GM23338 (cell line): ENCODE measurements around the gene GAREM2. TPM values are rescaled to one million over a fixed set of nuclear protein-coding genes. Genes with fewer than 3 reads are reported as not detected.

Experiments used
- ATAC-seq: fragments of 200-7000 bp; cut with Tn5 transposase; 3 replicates; pipeline ENCODE4 v1.9.1; 2020
- DNase-seq: peaks from one replicate; pipeline ENCODE4 v3.0.0-alpha.2; 2015; ENCODE audit warnings: low spot score
- H2AFZ ChIP-seq: fragments of 200-600 bp; sonication (generic); 2 replicates; pipeline ENCODE4 v1.8.0; 2016; ENCODE audit warnings: antibody characterized with exemption, mild to moderate bottlenecking, moderate library complexity
- H3F3A ChIP-seq: fragments of 200-600 bp; sonication (generic); replicated peaks from 2 replicates; pipeline ENCODE4 v1.8.0; 2017; ENCODE audit warnings: antibody characterized with exemption, mixed run types, low read depth
- H3K27ac ChIP-seq: fragments of 200-600 bp; sonication (generic); 2 replicates; pipeline ENCODE4 v1.6.1; 2016; ENCODE audit warnings: low read depth
- H3K27me3 ChIP-seq: fragments of 200-600 bp; sonication (generic); 2 replicates; pipeline ENCODE4 v1.8.0; 2016; ENCODE audit warnings: mild to moderate bottlenecking, mixed run types, moderate library complexity; ENCODE audit not compliant: insufficient read depth
- H3K36me3 ChIP-seq: fragments of 200-600 bp; sonication (generic); 2 replicates; pipeline ENCODE4 v1.8.0; 2016; ENCODE audit warnings: mild to moderate bottlenecking; ENCODE audit not compliant: insufficient read depth
- H3K4me1 ChIP-seq: fragments of 200-600 bp; sonication (generic); 2 replicates; pipeline ENCODE4 v1.8.0; 2016; ENCODE audit warnings: mild to moderate bottlenecking, moderate library complexity; ENCODE audit not compliant: insufficient read depth
- H3K4me2 ChIP-seq: fragments of 200-600 bp; sonication (generic); 2 replicates; pipeline ENCODE4 v1.7.1; 2017; ENCODE audit warnings: mixed run types
- H3K4me3 ChIP-seq: fragments of 200-600 bp; sonication (generic); 2 replicates; pipeline ENCODE4 v1.6.1; 2016; ENCODE audit warnings: mixed run types
- H3K79me2 ChIP-seq: fragments of 200-600 bp; sonication (generic); replicated peaks from 2 replicates; pipeline ENCODE4 v1.8.0; 2017; ENCODE audit warnings: mild to moderate bottlenecking; ENCODE audit not compliant: insufficient read depth
- H3K9me2 ChIP-seq: fragments of 200-600 bp; sonication (generic); 2 replicates; pipeline ENCODE4 v1.8.0; 2017; ENCODE audit not compliant: insufficient read depth
- H4K20me1 ChIP-seq: fragments of 200-600 bp; sonication (generic); replicated peaks from 2 replicates; pipeline ENCODE4 v1.8.0; 2017; ENCODE audit warnings: mild to moderate bottlenecking; ENCODE audit not compliant: insufficient read depth
- H3K27ac Mint-ChIP-seq: 2 replicates; pipeline ENCODE4 v1.8.0; 2020; ENCODE audit warnings: inconsistent platforms, mild to moderate bottlenecking, moderate library complexity, mixed read lengths
- H3K27me3 Mint-ChIP-seq: 3 replicates; pipeline ENCODE4 v1.8.0; 2022; ENCODE audit warnings: low read depth, mild to moderate bottlenecking, moderate library complexity, mixed read lengths, inconsistent platforms; ENCODE audit not compliant: insufficient read depth, poor library complexity
- H3K36me3 Mint-ChIP-seq: 3 replicates; pipeline ENCODE4 v1.8.0; 2021; ENCODE audit warnings: low read depth, mild to moderate bottlenecking, inconsistent platforms, moderate library complexity, mixed read lengths
- H3K4me1 Mint-ChIP-seq: 3 replicates; pipeline ENCODE4 v1.8.0; 2020; ENCODE audit warnings: mild to moderate bottlenecking, inconsistent platforms, mixed read lengths
- H3K4me3 Mint-ChIP-seq: 3 replicates; pipeline ENCODE4 v1.8.0; 2021; ENCODE audit warnings: moderate library complexity, mild to moderate bottlenecking, inconsistent platforms, mixed read lengths
- H3K9me3 Mint-ChIP-seq: 3 replicates; pipeline ENCODE4 v1.8.0; 2020; ENCODE audit warnings: moderate library complexity, mild to moderate bottlenecking, inconsistent platforms, mixed read lengths
- CREB1 ChIP-seq: fragments of 250-450 bp; sonication (Bioruptor Pico); IDR thresholded peaks from 2 replicates; pipeline ENCODE4 v1.5.0; 2020; ENCODE audit warnings: low read depth, mild to moderate bottlenecking, moderate library complexity
- EZH2 ChIP-seq: fragments of 200-600 bp; sonication (generic); IDR thresholded peaks from one replicate; pipeline ENCODE4 v1.8.0; 2017; ENCODE audit warnings: antibody characterized with exemption, mild to moderate bottlenecking, low read depth; ENCODE audit not compliant: unreplicated experiment
- EZH2phosphoT487 ChIP-seq: fragments of 200-600 bp; sonication (generic); IDR thresholded peaks from one replicate; pipeline ENCODE4 v1.8.1; 2018; ENCODE audit warnings: antibody characterized with exemption; ENCODE audit not compliant: unreplicated experiment
- JUNB ChIP-seq: IDR thresholded peaks from one replicate; pipeline ENCODE4 v1.6.1; 2016; ENCODE audit warnings: antibody characterized with exemption; ENCODE audit not compliant: unreplicated experiment
- NANOG ChIP-seq: IDR thresholded peaks from 2 replicates; pipeline ENCODE4 v1.6.1; 2016; ENCODE audit warnings: antibody characterized with exemption, borderline replicate concordance
- POLR2AphosphoS5 ChIP-seq: IDR thresholded peaks from 2 replicates; pipeline ENCODE4 v1.6.1; 2016; ENCODE audit warnings: antibody characterized with exemption, low read depth
- STAT1 ChIP-seq: IDR thresholded peaks from one replicate; pipeline ENCODE4 v1.6.1; 2016; ENCODE audit warnings: antibody characterized with exemption; ENCODE audit not compliant: unreplicated experiment
- ZNF114 ChIP-seq: fragments of 250-450 bp; sonication (Bioruptor Pico); IDR thresholded peaks from 2 replicates; pipeline ENCODE4 v1.5.0; 2020; ENCODE audit warnings: mild to moderate bottlenecking, moderate library complexity
- polyA plus RNA-seq: library from polyadenylated mRNA; unstranded; fragments of >200 nt; fragmentation: Nextera tagmentation; extraction: Ambion mirVana; gene quantifications from 2 replicates; pipeline ENCODE4 v1.2.1, GENCODE V29; 2016
- total RNA-seq: library from RNA; depleted of rRNA; stranded (reverse); fragments of >200 nt; shearing (Covaris generic); gene quantifications from 2 replicates; pipeline ENCODE4 v1.2.3, GENCODE V29; 2014
- TF ChIP-seq, protein P1 (sequence below), 2 experiments: fragments of 200-600 bp in 1 of 2; sonication (generic) in 1 of 2; conservative IDR thresholded peaks; 2 replicates each; pipeline versions ENCODE4 v1.5.1 to v1.6.1; 2016 to 2017; ENCODE audit warnings: antibody characterized with exemption in 2 of 2, low read depth in 2 of 2, mild to moderate bottlenecking in 2 of 2, moderate library complexity in 1 of 2
- TF ChIP-seq, protein P2 (sequence below): IDR thresholded peaks from one replicate; pipeline ENCODE4 v1.6.1; 2018; ENCODE audit warnings: antibody characterized with exemption; ENCODE audit not compliant: unreplicated experiment
- TF ChIP-seq, protein P3 (sequence below): IDR thresholded peaks from 2 replicates; pipeline ENCODE4 v1.6.1; 2016; ENCODE audit warnings: antibody characterized with exemption

GAREM2 gene
- total and polyA plus RNA-seq, 2 experiments from 2014 or later = 3.8 to 23.8 TPM

DNA sequence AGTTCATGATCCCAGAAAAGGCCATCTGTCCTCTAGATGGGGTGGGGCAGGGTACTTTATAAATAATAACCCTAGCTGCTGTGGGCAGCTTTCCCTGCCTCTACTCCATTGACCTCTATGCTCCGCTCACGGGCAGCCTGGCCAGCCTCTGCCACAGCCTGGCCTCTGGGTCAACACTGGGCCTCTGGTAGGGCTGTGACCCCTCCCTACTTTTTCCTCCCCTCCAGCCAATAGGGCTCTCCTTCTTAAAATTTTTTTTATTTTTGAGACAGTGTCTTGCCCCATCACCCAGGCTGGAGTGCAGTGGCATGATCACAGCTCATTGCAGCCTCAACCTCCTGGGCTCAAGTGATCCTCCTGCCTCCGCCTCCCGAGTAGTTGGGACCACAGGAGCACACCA is 4.1 kb upstream of the GAREM2 start (continued):
- TF ChIP-seq, protein P1, sequence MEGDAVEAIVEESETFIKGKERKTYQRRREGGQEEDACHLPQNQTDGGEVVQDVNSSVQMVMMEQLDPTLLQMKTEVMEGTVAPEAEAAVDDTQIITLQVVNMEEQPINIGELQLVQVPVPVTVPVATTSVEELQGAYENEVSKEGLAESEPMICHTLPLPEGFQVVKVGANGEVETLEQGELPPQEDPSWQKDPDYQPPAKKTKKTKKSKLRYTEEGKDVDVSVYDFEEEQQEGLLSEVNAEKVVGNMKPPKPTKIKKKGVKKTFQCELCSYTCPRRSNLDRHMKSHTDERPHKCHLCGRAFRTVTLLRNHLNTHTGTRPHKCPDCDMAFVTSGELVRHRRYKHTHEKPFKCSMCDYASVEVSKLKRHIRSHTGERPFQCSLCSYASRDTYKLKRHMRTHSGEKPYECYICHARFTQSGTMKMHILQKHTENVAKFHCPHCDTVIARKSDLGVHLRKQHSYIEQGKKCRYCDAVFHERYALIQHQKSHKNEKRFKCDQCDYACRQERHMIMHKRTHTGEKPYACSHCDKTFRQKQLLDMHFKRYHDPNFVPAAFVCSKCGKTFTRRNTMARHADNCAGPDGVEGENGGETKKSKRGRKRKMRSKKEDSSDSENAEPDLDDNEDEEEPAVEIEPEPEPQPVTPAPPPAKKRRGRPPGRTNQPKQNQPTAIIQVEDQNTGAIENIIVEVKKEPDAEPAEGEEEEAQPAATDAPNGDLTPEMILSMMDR (conservative IDR thresholded peaks at IDR 0.05; ENCODE audit: low read depth in 2 of 2) = no peak
- TF ChIP-seq ZNF114 (no peak), EZH2phosphoT487 (no peak), NANOG (no peak), STAT1 (no peak), CREB1 (CRISPR knock-in tag) (no peak), EZH2 (no peak), POLR2AphosphoS5 (no peak)
- TF ChIP-seq, protein P2, sequence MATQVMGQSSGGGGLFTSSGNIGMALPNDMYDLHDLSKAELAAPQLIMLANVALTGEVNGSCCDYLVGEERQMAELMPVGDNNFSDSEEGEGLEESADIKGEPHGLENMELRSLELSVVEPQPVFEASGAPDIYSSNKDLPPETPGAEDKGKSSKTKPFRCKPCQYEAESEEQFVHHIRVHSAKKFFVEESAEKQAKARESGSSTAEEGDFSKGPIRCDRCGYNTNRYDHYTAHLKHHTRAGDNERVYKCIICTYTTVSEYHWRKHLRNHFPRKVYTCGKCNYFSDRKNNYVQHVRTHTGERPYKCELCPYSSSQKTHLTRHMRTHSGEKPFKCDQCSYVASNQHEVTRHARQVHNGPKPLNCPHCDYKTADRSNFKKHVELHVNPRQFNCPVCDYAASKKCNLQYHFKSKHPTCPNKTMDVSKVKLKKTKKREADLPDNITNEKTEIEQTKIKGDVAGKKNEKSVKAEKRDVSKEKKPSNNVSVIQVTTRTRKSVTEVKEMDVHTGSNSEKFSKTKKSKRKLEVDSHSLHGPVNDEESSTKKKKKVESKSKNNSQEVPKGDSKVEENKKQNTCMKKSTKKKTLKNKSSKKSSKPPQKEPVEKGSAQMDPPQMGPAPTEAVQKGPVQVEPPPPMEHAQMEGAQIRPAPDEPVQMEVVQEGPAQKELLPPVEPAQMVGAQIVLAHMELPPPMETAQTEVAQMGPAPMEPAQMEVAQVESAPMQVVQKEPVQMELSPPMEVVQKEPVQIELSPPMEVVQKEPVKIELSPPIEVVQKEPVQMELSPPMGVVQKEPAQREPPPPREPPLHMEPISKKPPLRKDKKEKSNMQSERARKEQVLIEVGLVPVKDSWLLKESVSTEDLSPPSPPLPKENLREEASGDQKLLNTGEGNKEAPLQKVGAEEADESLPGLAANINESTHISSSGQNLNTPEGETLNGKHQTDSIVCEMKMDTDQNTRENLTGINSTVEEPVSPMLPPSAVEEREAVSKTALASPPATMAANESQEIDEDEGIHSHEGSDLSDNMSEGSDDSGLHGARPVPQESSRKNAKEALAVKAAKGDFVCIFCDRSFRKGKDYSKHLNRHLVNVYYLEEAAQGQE = no peak

DNA sequence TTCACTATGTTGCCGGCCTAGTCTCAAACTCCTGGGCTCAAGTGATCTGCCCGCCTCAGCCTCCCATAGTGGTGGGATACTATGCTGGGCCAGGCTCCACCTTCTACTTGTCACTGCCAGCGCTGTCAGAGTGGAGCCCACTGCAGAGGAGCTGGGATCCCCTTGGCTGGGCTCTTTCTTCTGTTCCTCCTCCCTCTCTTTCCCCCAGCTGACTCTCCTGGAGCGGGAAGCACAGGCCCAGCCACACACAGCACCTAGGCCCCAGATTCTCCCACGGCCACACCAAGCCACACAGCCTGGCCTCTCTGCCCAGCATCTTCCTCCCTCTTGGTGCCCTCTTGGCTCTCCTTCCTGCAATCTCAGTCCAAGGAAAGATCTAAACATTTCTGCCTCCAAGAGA is 3.7 kb upstream of the GAREM2 start:
- peaks cover 3% of the 10 kb centered on the region; the same call in 1 of the 3 replicates for H3K36me3 Mint-ChIP-seq
- H3K4me3 Mint-ChIP-seq = no peak overlapping the region
- Histone ChIP-seq H3K27me3 (no peaks in the 10 kb centered on the region), H3K9me2 (no peaks in the 10 kb centered on the region), H2AFZ (no peak overlapping the region), H3K4me3 (no peak overlapping the region), H3K4me1 (peaks cover under 1% of the 10 kb centered on the region; the same call in 1 of the 2 replicates), H3F3A (0 out of 2 replicates have a peak, but pooled peaks cover 5% of the 10 kb centered on the region), H3K36me3 (no peaks in the 10 kb centered on the region), H4K20me1 (peaks cover under 1% of the 10 kb centered on the region; the same call in 1 of the 2 replicates), H3K79me2 (peaks cover 6% of the 10 kb centered on the region; the same call in 1 of the 2 replicates), H3K4me2 (no peak overlapping the region), H3K27ac (no peak overlapping the region)
- no peak overlapping the region for H3K27ac Mint-ChIP-seq
- no peak for ATAC-seq
- H3K4me1 Mint-ChIP-seq = peaks cover under 1% of the 10 kb centered on the region
- peaks cover 5% of the 10 kb centered on the region; the same call in 2 of the 3 replicates for H3K9me3 Mint-ChIP-seq
- peaks cover 12% of the 10 kb centered on the region for H3K27me3 Mint-ChIP-seq
- DNase-seq = no peak
- TF ChIP-seq POLR2AphosphoS5 (no peak), EZH2phosphoT487 (no peak), CREB1 (CRISPR knock-in tag) (no peak), EZH2 (no peak), JUNB (no peak), ZNF114 (no peak), NANOG (no peak)
- TF ChIP-seq, protein P3, sequence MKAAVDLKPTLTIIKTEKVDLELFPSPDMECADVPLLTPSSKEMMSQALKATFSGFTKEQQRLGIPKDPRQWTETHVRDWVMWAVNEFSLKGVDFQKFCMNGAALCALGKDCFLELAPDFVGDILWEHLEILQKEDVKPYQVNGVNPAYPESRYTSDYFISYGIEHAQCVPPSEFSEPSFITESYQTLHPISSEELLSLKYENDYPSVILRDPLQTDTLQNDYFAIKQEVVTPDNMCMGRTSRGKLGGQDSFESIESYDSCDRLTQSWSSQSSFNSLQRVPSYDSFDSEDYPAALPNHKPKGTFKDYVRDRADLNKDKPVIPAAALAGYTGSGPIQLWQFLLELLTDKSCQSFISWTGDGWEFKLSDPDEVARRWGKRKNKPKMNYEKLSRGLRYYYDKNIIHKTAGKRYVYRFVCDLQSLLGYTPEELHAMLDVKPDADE = no peak
- TF ChIP-seq, protein P1 (conservative IDR thresholded peaks at IDR 0.05; ENCODE audit: low read depth in 2 of 2) = no peak
- TF ChIP-seq, protein P2 = no peak
